T1000 (cell line): ENCODE data around the gene ARMC5.
"Not testable (repeated sequence)": the region's sequence is repeated elsewhere in the genome, so short reads cannot be mapped to it uniquely, and the experiment has no call there.

Source experiments
- DNase-seq: peaks from one replicate; lab custom pipeline; 2025; ENCODE audit warnings: mixed read lengths; lab: John Stamatoyannopoulos, UW

ARMC5 gene

GRCh38 chr16:31477220-31478216 lies 18.2 kb downstream of the ARMC5 start:
- DNase-seq = no peak

- DNase-seq = no peak
Observed at GRCh38 chr16:31478956-31479355, 19.7 kb downstream of the ARMC5 start.

DNA sequence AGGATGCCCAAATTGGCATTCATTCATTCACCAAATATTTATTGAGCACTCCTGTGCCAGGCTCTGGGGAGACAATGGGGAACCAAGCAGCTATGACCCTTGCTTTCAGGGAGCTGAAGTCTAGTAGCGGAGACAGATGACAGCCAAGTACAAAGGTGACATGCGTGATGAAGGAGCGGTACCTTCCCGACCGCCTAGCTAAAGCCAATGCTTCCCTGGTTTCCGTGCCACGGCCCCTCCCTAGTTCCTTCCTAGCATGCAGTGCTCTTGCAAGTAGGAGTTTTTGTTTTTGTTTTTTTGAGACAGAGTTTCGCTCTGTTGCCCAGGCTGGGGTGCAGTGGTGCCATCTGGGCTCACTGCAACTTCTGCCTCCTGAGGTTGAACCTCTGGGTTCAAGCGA lies 20.4 kb downstream of the ARMC5 start:
- no peak for DNase-seq

GRCh38 chr16:31480851-31481536 lies 21.7 kb downstream of the ARMC5 start:
- DNase-seq = no peak

DNA sequence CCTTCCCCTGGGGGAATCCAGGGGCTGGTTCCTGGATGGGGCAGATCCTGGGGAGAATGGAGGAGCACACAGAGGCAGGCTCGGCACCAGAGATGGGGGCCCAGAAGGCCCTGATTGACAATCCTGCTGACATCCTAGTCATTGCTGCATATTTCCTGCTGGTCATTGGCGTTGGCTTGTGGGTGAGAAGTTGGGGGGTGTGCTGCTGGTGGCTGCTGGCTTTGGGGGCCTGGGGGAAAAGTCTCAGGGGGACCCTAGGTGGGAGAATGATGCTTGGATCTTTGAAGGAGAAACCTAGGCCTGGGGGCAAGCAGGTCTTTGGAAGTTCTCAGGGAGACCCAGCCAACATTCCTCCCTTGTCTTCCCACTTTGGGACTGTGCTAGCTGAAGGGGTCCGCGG lies 23.8 kb downstream of the ARMC5 start, which contains the start of gene SLC5A2:
SLC5A2 (plus strand) TSS at position 43 of the 400 bp plus-strand sequence; CDS start at position 57, 14 bp downstream.
- DNase-seq = no peak

GRCh38 chr16:31484048-31484447 lies 24.7 kb downstream of the ARMC5 start:
- not testable (repeated sequence) for DNase-seq

- DNase-seq = no peak
Observed at GRCh38 chr16:31484491-31485171, 25.3 kb downstream of the ARMC5 start.

GRCh38 chr16:31485571-31485970 lies 26.3 kb downstream of the ARMC5 start:
- no peak for DNase-seq

- no peak for DNase-seq
Observed at GRCh38 chr16:31486045-31486444, 26.7 kb downstream of the ARMC5 start.

GRCh38 chr16:31487071-31487719 lies 27.9 kb downstream of the ARMC5 start:
- DNase-seq = no peak

DNA sequence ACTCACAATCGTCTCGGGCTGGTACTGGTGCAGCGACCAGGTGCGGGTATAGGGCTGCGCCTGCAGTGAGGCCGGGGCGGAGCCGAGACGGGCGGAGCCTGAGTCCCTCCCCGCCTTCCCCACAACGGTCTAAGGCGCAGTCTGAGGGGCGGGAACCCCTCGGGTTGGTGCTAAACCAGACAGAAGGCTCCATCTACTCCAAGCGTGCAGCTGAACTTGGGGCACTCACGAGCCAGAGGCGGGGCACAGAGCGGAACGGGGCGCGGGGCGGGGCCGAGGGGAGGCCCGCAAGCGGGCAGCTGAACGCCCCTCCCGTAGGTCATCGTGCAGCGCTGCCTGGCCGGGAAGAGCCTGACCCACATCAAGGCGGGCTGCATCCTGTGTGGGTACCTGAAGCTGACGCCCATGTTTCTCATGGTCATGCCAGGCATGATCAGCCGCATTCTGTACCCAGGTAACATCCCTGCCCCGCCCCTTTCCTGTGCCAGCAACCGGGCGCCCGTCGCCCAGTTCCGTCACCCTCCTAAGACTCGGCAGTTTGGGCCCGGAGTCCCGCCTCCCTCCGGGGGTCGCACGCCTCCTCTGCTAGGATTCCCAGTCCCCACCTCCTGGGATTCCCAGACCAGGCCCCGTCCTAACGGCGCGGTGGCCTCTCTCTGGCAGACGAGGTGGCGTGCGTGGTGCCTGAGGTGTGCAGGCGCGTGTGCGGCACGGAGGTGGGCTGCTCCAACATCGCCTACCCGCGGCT lies 28.6 kb downstream of the ARMC5 start:
- DNase-seq = no peak

- DNase-seq = no peak
Observed at GRCh38 chr16:31488468-31489297, 29.4 kb downstream of the ARMC5 start.

DNA sequence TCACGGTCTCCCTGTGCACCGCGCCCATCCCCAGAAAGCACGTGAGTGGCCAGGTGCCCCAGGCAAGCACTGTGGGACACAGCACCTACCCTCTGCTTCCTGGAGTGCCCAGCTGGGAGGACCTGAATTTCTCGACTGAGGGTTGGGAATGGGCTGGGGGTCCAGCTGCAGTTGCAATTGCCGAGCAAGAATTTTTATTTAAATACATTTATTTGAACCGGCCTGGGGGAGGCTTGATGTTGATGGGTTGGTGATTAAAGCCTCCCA lies 29.9 kb downstream of the ARMC5 start:
- DNase-seq = no peak

- no peak for DNase-seq
Observed at GRCh38 chr16:31489616-31490584, 30.6 kb downstream of the ARMC5 start.

GRCh38 chr16:31491778-31492418 lies 32.6 kb downstream of the ARMC5 start:
- no peak for DNase-seq

GRCh38 chr16:31493506-31494125 lies 34.3 kb downstream of the ARMC5 start:
- no peak for DNase-seq

- DNase-seq = no peak
Observed at GRCh38 chr16:31496670-31497069, 37.4 kb downstream of the ARMC5 start.

- DNase-seq = no peak
Observed at GRCh38 chr16:31498493-31498892, 39.2 kb downstream of the ARMC5 start.
